ENCODE results near the gene SLC30A5.
"Not testable (repeated sequence)": the region's sequence is repeated elsewhere in the genome, so short reads cannot be mapped to it uniquely, and the experiment has no call there.

SLC30A5 gene

DNA sequence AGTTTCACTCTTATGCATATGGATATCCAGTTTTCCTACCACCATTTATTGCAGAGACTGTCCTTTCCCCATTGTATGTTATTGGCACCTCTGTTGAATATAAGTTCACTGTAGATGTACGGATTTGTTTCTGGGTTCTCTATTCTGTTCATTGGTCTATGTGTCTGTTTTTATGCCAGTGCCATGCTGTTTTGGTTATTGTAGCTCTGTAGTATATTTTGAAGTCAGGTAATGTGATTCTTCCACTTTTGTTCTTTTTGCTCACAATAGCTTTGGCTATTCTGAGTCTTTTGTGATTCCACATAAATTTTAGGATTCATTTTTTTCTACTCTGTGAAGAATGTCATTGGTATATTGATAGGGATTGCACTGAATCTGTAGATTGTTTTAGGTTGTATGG is 47.0 kb downstream of the SLC30A5 start:
- Histone ChIP-seq H3K27me3 (ENCODE audit: insufficient read depth, poor library complexity, severe bottlenecking) (no peaks in the 10 kb centered on the region), H3K27ac (replicated peaks) (no peak overlapping the region), H3K4me3 (replicated peaks; ENCODE audit: insufficient read depth, low read length) (no peak overlapping the region)
- TF ChIP-seq GABPA (IDR thresholded peaks at IDR 0.05; ENCODE audit: low read depth) (no peak), POLR2AphosphoS5 (IDR thresholded peaks at IDR 0.05; ENCODE audit: low read depth) (no peak), CTCF (IDR thresholded peaks at IDR 0.05; ENCODE audit: insufficient read depth, low read length) (no peak), SPI1 (IDR thresholded peaks at IDR 0.05; ENCODE audit: borderline replicate concordance, low read depth) (no peak)
- TF ChIP-seq, protein P1, sequence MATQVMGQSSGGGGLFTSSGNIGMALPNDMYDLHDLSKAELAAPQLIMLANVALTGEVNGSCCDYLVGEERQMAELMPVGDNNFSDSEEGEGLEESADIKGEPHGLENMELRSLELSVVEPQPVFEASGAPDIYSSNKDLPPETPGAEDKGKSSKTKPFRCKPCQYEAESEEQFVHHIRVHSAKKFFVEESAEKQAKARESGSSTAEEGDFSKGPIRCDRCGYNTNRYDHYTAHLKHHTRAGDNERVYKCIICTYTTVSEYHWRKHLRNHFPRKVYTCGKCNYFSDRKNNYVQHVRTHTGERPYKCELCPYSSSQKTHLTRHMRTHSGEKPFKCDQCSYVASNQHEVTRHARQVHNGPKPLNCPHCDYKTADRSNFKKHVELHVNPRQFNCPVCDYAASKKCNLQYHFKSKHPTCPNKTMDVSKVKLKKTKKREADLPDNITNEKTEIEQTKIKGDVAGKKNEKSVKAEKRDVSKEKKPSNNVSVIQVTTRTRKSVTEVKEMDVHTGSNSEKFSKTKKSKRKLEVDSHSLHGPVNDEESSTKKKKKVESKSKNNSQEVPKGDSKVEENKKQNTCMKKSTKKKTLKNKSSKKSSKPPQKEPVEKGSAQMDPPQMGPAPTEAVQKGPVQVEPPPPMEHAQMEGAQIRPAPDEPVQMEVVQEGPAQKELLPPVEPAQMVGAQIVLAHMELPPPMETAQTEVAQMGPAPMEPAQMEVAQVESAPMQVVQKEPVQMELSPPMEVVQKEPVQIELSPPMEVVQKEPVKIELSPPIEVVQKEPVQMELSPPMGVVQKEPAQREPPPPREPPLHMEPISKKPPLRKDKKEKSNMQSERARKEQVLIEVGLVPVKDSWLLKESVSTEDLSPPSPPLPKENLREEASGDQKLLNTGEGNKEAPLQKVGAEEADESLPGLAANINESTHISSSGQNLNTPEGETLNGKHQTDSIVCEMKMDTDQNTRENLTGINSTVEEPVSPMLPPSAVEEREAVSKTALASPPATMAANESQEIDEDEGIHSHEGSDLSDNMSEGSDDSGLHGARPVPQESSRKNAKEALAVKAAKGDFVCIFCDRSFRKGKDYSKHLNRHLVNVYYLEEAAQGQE (IDR thresholded peaks at IDR 0.05; ENCODE audit: insufficient replicate concordance, low read depth): no peak
- no peak for DNase-seq (ENCODE audit: low read depth in 1 of 2, low spot score in 1 of 2)

GRCh38 chr5:69148576-69148975 is 54.8 kb downstream of the SLC30A5 start:
- H3K27ac ChIP-seq (replicated peaks); H3K27me3 ChIP-seq (ENCODE audit: insufficient read depth, poor library complexity, severe bottlenecking); H3K4me3 ChIP-seq (replicated peaks; ENCODE audit: insufficient read depth, low read length); DNase-seq (ENCODE audit: low read depth in 1 of 2, low spot score in 1 of 2): not testable (repeated sequence)

GRCh38 chr5:69148981-69149675 is 55.3 kb downstream of the SLC30A5 start:
- no peak for DNase-seq (ENCODE audit: low read depth in 1 of 2, low spot score in 1 of 2)
- TF ChIP-seq CTCF (IDR thresholded peaks at IDR 0.05; ENCODE audit: insufficient read depth, low read length): no peak
- TF ChIP-seq, protein P1 (IDR thresholded peaks at IDR 0.05; ENCODE audit: insufficient replicate concordance, low read depth): no peak
- no peak for TF ChIP-seq POLR2AphosphoS5 (IDR thresholded peaks at IDR 0.05; ENCODE audit: low read depth)
- no peak for TF ChIP-seq SPI1 (IDR thresholded peaks at IDR 0.05; ENCODE audit: borderline replicate concordance, low read depth)
- no peak for TF ChIP-seq GABPA (IDR thresholded peaks at IDR 0.05; ENCODE audit: low read depth)
- H3K27ac ChIP-seq (replicated peaks): no peak overlapping the region

GRCh38 chr5:69149676-69150010 is 55.8 kb downstream of the SLC30A5 start:
- no peak for DNase-seq (ENCODE audit: low read depth in 1 of 2, low spot score in 1 of 2)
- Histone ChIP-seq H3K27me3 (ENCODE audit: insufficient read depth, poor library complexity, severe bottlenecking) (no peaks in the 10 kb centered on the region), H3K27ac (replicated peaks) (no peak overlapping the region), H3K4me3 (replicated peaks; ENCODE audit: insufficient read depth, low read length) (no peak overlapping the region)
- TF ChIP-seq, protein P1 (IDR thresholded peaks at IDR 0.05; ENCODE audit: insufficient replicate concordance, low read depth): no peak
- no peak for TF ChIP-seq SPI1 (IDR thresholded peaks at IDR 0.05; ENCODE audit: borderline replicate concordance, low read depth)
- no peak for TF ChIP-seq CTCF (IDR thresholded peaks at IDR 0.05; ENCODE audit: insufficient read depth, low read length)
- no peak for TF ChIP-seq POLR2AphosphoS5 (IDR thresholded peaks at IDR 0.05; ENCODE audit: low read depth)
- TF ChIP-seq GABPA (IDR thresholded peaks at IDR 0.05; ENCODE audit: low read depth): no peak

More at GRCh38 chr5:69148981-69149675, 55.3 kb downstream of the SLC30A5 start:
- no peaks in the 10 kb centered on the region for H3K27me3 ChIP-seq (ENCODE audit: insufficient read depth, poor library complexity, severe bottlenecking)
- no peak overlapping the region for H3K4me3 ChIP-seq (replicated peaks; ENCODE audit: insufficient read depth, low read length)
